K562 (cell line): Measurements from ENCODE around the gene SAMD14. TPM values are rescaled to one million over a fixed set of nuclear protein-coding genes. Genes with fewer than 3 reads are reported as not detected.

Experiments used
- BRD9 ChIP-seq: fragments of 450-650 bp; IDR thresholded peaks from 2 replicates; pipeline ENCODE4 v1.6.1; 2018; ENCODE audit warnings: low read depth; ENCODE audit not compliant: partially characterized antibody
- CHD7 ChIP-seq: fragments of 200-600 bp; sonication (generic); IDR thresholded peaks from one replicate; pipeline ENCODE4 v1.6.1; 2012; ENCODE audit warnings: mild to moderate bottlenecking, low read depth, low read length, inconsistent platforms
- FOXK2 ChIP-seq, 2 experiments: fragments of 450-650 bp; IDR thresholded peaks in 1 of 2; conservative IDR thresholded peaks in 1 of 2; 2 replicates each; pipeline ENCODE4 v1.6.1; 2016; ENCODE audit warnings: low read depth in 2 of 2, mild to moderate bottlenecking in 1 of 2
- PKNOX1 ChIP-seq: fragments of 450-650 bp; IDR thresholded peaks from 2 replicates; pipeline ENCODE4 v1.6.1; 2016
- SUPT5H ChIP-seq: fragments of 450-650 bp; IDR thresholded peaks from 2 replicates; pipeline ENCODE4 v1.6.1; 2016
- THAP12 ChIP-seq: fragments of 250-450 bp; sonication (Bioruptor Pico); IDR thresholded peaks from 2 replicates; pipeline ENCODE4 v1.9.0; 2021; ENCODE audit warnings: mild to moderate bottlenecking, inconsistent platforms
- ZBTB34 ChIP-seq: fragments of 250-450 bp; sonication (Bioruptor Pico); IDR thresholded peaks from 2 replicates; pipeline ENCODE4 v1.8.0; 2021; ENCODE audit warnings: mild to moderate bottlenecking, moderate library complexity
- ZBTB8A ChIP-seq: fragments of 450-650 bp; IDR thresholded peaks from 2 replicates; pipeline ENCODE4 v1.6.1; 2018; ENCODE audit warnings: mild to moderate bottlenecking, moderate library complexity; ENCODE audit not compliant: partially characterized antibody
- ZNF24 ChIP-seq: fragments of 450-650 bp; IDR thresholded peaks from 2 replicates; pipeline ENCODE4 v1.6.1; 2016
- ZNF507 ChIP-seq: conservative IDR thresholded peaks from 2 replicates; pipeline ENCODE4 v1.6.1; 2017; ENCODE audit warnings: missing genetic modification characterization, missing compliant biosample characterization
- ZNF766 ChIP-seq: fragments of 200-800 bp; sonication (Bioruptor generic); conservative IDR thresholded peaks from 2 replicates; pipeline ENCODE4 v1.6.1; 2016; ENCODE audit warnings: missing genetic modification characterization, missing compliant biosample characterization
- polyA plus RNA-seq, 8 experiments: library from polyadenylated mRNA; depleted of rRNA in 4 of 8; stranded (reverse) in 5 of 8; unstranded in 3 of 8; fragments of >200 nt; fragmentation: Nextera tagmentation in 2 of 8; fragmentation: Illumina TruSeq in 1 of 8; extraction: Ambion mirVana in 2 of 8; extraction: Trizol in 1 of 8; gene quantifications; 2 replicates each; pipeline versions ENCODE4 v1.2.1 to v1.2.3, GENCODE V29; 2011 to 2014; ENCODE audit warnings: inconsistent platforms in 1 of 8, missing spikeins in 1 of 8
- total RNA-seq, 7 experiments: library from RNA; depleted of rRNA in 6 of 7; stranded (reverse); fragments of >200 nt in 6 of 7; fragmentation: Illumina TruSeq in 2 of 7; extraction: Trizol in 2 of 7; gene quantifications; 2 replicates each; pipeline versions ENCODE4 v1.2.1 to v1.2.3, GENCODE V29; 2011 to 2021; ENCODE audit warnings: low replicate concordance in 1 of 7

SAMD14 gene
- total and polyA plus RNA-seq, 9 of the 15 experiments (the other 6 are each of a cell fraction or from before 2014, with no cell fraction given): 0.04 to 0.07 TPM; not detected in 7

GRCh38 chr17:50151937-50152547 is 22.1 kb upstream of the SAMD14 start (continued):
- TF ChIP-seq PKNOX1: no peak
- TF ChIP-seq ZNF24: no peak
- TF ChIP-seq ZBTB8A: no peak
- no peak for TF ChIP-seq FOXK2 (conservative IDR thresholded peaks at IDR 0.05 in 1 of 2, IDR thresholded peaks at IDR 0.05 in 1 of 2; ENCODE audit: low read depth in 2 of 2)
- no peak for TF ChIP-seq ZNF507 (tag)
- TF ChIP-seq ZNF766 (CRISPR knock-in tag): no peak
- TF ChIP-seq BRD9: peak; percentile 96
- TF ChIP-seq ZBTB34: no peak
- TF ChIP-seq CHD7: no peak
- TF ChIP-seq THAP12 (CRISPR knock-in tag): no peak
- no peak for TF ChIP-seq SUPT5H
